Activated CD4-positive, alpha-beta T cell treated with anti-CD3 and anti-CD28 coated beads, Interleukin-2, amount 50 U/mL, for 24 hours (primary cell): ENCODE measurements around the gene TMEM253.

ENCODE experiments used
- DNase-seq, 2 donors: peaks; one replicate each; pipeline ENCODE4 v3.0.0-alpha.2; 2020; ENCODE audit warnings: low read depth in 1 of 2, low spot score in 1 of 2

TMEM253 gene

GRCh38 chr14:21070610-21071224 is 30.1 kb upstream of the TMEM253 start:
- DNase-seq = no peak

DNA sequence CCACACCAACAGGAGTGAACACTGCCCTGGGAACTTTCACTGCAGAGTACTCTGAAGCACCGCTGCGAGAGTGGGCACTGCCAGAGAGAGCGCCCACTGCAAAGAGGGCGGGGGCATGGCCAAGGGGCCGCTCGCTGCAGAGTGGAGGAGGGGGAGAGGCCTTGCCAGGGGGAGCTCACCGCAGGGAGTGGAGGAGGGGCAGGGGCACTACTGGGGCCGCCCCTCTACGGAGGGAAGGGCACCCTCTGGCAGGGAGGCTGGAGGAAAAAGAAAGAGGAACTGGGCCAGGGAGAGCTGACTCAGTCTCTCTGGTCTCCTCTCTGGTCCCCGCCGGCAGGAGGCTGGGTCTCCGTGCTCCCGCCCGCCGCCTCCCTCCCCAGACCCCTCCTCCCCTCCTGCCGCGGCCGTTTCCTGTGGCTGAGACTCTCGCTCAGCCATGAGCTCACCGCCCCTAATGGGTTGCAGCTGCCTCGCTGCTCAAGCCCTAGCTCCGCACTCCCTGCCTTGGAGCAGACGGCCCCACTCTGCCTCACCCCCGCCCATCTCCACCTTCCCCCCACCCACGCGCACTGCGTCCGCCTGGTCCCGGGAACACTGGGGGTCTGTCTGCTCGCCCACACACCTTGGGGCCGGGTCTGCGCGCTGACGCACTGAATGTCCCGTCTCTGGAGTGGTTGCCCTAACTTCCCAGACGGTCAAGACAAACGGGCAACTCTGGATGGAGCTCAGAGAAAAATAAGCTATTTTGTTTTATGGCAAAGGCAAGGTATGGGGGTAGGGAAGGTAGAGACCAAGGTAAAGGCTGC is 29.4 kb upstream of the TMEM253 start:
- DNase-seq = peak; percentile 7 to 11

GRCh38 chr14:21072031-21072473 is 28.8 kb upstream of the TMEM253 start:
- no peak for DNase-seq

DNA sequence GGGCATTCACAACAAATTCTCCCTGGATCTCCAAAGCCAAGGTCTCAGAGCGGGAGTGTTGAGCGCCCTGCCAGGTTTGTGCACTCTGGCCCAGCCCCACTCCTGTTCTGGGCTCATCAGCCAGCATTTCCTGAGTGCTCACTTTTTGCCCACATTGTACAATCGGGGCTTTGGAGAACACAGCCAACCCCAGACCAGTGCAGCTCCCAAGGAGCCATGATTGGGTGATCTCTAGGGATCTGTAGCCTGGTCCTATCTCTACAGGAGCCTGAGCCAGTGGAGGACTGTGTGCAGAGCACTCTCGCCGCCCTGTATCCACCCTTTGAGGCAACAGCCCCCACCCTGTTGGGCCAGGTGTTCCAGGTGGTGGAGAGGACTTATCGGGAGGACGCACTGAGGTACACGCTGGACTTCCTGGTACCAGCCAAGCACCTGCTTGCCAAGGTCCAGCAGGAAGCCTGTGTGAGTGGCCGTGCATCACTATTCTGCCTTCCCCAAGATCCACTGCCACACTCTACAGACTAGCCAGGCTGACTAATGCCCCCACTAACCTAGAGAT is 28.0 kb upstream of the TMEM253 start:
- no peak for DNase-seq

DNA sequence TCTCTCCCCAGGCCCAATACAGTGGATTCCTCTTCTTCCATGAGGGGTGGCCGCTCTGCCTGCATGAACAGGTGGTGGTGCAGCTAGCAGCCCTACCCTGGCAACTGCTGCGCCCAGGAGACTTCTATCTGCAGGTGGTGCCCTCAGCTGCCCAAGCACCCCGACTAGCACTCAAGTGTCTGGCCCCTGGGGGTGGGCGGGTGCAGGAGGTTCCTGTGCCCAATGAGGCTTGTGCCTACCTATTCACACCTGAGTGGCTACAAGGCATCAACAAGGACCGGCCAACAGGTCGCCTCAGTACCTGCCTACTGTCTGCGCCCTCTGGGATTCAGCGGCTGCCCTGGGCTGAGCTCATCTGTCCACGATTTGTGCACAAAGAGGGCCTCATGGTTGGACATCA is 26.9 kb upstream of the TMEM253 start:
- no peak for DNase-seq

DNA sequence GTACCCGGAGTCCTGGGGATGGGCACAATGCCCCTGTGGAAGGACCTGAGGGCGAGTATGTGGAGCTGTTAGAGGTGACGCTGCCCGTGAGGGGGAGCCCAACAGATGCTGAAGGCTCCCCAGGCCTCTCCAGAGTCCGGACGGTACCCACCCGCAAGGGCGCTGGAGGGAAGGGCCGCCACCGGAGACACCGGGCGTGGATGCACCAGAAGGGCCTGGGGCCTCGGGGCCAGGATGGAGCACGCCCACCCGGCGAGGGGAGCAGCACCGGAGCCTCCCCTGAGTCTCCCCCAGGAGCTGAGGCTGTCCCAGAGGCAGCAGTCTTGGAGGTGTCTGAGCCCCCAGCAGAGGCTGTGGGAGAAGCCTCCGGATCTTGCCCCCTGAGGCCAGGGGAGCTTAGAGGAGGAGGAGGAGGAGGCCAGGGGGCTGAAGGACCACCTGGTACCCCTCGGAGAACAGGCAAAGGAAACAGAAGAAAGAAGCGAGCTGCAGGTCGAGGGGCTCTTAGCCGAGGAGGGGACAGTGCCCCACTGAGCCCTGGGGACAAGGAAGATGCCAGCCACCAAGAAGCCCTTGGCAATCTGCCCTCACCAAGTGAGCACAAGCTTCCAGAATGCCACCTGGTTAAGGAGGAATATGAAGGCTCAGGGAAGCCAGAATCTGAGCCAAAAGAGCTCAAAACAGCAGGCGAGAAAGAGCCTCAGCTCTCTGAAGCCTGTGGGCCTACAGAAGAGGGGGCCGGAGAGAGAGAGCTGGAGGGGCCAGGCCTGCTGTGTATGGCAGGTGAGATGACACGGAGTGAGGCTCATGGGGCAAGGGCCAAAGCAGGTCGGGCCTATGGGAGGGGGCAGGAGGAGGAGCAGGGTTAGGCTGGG is 26.2 kb upstream of the TMEM253 start:
- DNase-seq = no peak

DNA sequence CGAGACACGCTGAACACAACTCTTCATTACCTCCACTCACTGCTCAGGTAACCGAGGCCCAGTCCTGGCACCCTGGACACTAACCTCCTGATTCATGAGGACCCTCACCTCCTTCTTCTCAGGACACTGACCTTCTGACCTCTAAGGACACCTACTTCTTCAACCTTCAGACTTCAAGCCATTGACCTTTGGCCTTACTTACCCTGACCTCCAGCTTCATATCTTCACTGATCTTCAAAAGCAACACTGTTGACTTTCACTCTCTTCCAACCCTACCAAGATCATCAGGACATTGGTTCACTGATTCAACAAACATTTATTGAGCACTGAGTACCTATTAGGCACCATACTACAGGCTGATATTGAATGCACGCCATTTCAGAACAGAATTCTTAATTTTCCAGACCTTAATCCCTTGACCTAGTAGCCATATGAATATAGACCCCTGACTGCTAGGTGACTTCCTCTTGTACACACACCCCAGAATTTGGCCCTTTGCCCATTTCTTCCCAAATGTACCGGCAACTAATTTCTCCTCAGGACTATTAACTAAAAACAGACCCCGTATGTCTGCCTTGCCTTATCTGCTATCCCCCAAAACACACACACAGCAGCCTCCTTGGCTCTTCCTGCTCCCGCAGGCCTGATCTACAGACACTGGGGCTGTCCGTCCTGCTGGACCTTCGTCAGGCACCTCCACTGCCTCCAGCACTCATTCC is 25.0 kb upstream of the TMEM253 start:
- no peak for DNase-seq

- DNase-seq = no peak
These were observed 23.2 kb upstream of the TMEM253 start for GRCh38 chr14:21077672-21078071.

DNA sequence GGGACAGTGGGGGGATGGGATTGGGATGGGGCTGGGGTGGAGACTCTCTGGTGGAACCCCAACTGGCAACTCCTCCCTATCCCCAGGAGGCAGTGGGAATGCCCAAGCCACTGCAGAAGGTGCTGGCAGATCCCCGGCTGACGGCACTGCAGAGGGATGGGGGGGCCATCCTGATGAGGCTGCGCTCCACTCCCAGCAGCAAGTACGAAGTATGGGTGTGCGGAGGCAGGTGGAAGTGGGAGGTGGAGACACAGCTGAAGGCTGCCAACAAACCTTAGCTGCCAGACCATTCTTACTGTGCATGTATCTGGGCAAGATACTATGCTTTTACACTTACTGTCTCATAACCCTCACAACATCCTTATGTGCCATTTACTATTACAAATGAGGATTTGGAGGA is 22.6 kb upstream of the TMEM253 start:
- DNase-seq = no peak

DNA sequence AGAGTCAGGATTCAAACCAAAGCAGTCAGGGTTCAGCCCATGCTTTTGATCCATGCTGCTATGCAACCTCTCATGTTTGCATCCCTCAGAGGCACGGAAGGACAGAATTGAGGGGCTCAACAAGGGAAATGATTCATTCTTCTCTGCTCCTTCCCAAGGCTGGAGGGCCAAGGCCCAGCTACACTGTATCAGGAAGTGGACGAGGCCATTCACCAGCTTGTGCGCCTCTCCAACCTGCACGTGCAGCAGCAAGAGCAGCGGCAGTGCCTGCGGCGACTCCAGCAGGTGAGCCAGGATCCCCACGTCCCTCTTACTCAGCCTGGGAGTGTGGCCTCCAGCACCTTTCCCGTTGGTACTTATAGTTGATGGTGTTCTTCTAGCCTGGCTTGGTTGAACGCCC is 22.1 kb upstream of the TMEM253 start:
- no peak for DNase-seq

- no peak for DNase-seq
These were observed 19.2 kb upstream of the TMEM253 start for GRCh38 chr14:21081521-21082142.

GRCh38 chr14:21083565-21084325 is 17.1 kb upstream of the TMEM253 start:
- DNase-seq = no peak

- DNase-seq = no peak
These were observed 16.5 kb upstream of the TMEM253 start for GRCh38 chr14:21084396-21084795.

- DNase-seq = no peak
These were observed 15.6 kb upstream of the TMEM253 start for GRCh38 chr14:21084998-21085853.

DNA sequence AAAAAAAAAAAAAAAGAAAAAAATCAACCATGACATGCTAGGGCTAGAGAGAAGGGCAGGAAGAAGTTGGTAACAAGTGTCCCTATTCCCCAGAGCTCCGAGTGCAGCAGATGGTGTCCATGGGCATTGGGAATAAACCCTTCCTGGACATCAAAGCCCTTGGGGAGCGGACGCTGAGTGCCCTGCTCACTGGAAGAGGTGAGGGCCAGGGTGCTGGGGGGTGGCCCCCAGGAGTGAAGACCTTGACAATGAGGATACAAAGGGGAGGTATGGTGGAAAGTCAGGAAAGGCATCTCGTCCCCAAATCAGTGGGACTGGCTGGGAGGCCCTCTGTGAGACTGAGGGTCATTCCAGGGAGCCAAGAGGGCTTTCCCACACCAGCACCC is 14.0 kb upstream of the TMEM253 start:
- DNase-seq = no peak

DNA sequence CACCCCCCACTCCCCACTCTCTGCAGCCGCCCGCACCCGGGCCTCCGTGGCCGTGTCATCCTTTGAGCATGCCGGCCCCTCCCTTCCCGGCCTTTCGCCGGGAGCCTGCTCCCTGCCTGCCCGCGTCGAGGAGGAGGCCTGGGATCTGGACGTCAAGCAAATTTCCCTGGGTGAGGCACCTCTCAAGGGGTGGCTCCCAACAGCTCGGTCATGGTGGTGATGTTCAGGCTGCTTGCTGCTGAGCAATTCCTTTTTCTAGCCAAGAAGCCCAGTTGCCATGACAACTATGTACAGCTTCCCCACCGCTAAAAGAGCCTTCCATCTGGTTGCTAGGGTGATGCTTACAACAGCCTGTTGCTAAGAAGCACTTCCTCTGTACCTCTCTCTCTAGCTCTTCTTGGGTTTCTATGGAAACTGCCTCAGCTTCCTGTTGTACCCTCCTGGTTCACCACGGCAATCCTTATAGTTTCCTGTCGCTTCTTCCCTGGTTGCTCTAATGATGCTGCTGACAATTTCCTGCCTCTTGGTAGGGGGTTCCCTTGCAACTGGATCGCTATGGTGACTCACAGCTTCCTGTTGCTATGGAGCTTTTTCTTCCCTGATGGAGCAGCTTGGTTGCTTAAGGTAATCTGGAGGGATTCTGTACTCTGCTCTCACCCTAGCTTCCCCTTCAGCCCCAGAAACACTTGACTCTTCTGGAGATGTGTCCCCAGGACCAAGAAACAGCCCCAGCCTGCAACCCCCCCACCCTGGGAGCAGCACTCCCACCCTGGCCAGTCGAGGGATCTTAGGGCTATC is 13.4 kb upstream of the TMEM253 start:
- DNase-seq = peak in 1 of 2 donors; percentile 61

DNA sequence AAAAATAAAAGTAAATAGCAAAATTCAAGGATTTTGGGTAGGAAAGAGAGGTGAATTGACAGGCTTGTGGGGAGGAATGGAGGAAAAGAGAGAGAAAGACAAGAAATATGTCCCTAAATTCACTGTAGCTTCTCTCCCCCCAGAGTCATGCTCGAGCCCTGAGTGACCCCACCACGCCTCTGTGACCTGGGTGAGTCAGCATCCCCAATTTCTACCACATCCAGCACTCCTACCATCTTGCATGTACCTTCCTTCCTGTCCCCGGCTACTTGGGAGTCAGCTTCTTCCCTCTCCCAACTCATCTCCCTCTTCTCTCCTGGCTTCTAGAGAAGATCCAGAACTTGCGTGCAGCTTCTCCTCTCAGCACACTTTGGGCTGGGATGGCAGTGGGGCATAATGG is 12.2 kb upstream of the TMEM253 start:
- DNase-seq = no peak

GRCh38 chr14:21089271-21089670 is 11.6 kb upstream of the TMEM253 start:
- DNase-seq = no peak
